Occipital lobe (tissue), 2 donors: ENCODE data around the gene PRKRIP1. TPM values are rescaled to one million over a fixed set of nuclear protein-coding genes. Genes with fewer than 3 reads are reported as not detected.
"Not testable (repeated sequence)": the region's sequence is repeated elsewhere in the genome, so short reads cannot be mapped to it uniquely, and the experiment has no call there.

Experiments
- DNase-seq: peaks from one replicate; lab custom pipeline; 2025; lab: John Stamatoyannopoulos, UW
- total RNA-seq: library from RNA; depleted of rRNA; stranded (reverse); fragments of >200 nt; gene quantifications from one replicate; pipeline ENCODE4 v1.2.3, GENCODE V29; 2014

Gene PRKRIP1, protein sequence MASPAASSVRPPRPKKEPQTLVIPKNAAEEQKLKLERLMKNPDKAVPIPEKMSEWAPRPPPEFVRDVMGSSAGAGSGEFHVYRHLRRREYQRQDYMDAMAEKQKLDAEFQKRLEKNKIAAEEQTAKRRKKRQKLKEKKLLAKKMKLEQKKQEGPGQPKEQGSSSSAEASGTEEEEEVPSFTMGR
- 13.6 TPM for total RNA-seq

DNA sequence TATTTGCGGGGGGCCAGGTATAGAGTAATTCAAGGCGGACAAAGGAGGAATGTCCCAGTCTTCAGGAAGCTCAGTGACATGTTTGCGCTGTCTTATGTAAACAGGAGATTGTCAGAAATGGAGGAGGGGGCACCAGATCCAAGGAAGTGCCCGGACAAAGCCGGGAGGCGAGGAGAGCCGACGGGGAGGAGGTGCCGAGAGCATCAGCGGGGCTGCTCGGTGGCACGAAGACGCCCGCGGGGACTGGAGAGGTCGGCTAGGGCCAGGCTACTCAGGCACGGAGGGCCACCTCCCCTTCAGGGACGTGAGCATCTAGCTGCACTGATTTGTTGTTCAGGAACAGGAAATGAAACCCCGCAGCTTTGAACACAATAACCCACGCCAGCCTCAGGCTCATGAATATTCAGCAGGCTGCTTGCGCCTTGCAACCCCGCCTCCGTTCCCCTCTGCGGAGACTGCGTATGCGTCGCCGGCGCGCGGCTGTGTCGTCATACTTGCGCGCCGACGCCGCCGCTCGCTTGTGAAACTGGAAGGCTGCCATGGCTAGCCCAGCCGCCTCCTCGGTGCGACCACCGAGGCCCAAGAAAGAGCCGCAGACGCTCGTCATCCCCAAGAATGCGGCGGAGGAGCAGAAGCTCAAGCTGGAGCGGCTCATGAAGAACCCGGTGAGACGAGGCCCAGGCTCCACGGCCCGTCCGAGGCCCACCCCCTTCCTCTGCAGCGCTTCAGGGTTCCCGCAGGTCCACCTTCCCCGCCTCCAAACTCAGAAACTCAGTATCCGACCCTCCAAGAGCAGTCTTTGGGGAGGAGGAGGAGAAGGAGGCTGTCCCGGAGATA lies at the start of gene PRKRIP1:
Gene PRKRIP1, plus strand, starts transcription at position 491 of the 837 bp plus-strand sequence. Its CDS starts 49 bp downstream, at position 540.
- DNase-seq, result peak; percentile 85

DNA sequence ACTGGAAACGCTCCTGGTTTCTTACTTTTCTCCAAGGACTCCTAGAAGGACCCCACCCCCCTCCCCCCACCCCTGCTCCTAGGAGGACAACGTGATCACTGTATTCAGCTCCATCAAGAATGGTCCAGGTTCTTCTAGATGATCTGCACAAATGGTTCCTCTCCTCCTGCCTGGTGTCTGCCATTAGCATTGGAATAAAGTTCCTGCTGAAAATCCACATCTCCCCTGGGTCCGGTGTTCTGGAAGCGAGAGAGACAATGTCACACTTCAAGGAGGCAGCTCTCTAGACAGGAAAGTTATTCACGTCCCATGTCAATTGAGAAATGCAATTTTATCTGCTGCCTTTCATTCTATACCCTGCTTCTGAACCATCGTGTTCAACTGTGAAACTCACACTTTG lies 49.2 kb upstream of the PRKRIP1 start:
- not testable (repeated sequence) for DNase-seq

DNA sequence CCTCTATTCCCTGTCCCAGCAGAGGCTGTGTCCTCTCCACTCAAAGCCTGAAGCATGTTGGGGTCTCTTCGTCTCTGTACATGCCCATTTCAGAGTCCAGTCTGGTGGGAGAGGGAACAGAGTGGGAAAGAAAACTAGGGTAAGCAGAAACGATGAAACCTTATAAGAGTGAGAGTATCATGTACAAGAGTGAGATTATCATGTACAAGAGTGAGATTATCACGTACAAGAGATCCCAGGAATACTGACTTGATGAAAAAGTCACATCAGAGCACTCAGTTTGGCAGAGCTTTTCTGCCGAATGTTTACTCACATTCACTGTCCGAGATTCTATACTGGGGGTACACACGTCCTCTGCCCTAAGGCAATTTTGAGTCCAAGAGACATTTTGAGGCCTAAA lies 39.8 kb upstream of the PRKRIP1 start, which contains the start of gene SPDYE6:
Gene SPDYE6, minus strand, starts transcription at position 101 of the 400 bp plus-strand sequence. CDS start 421 bp downstream, outside the sequence.
- not testable (repeated sequence) for DNase-seq

DNA sequence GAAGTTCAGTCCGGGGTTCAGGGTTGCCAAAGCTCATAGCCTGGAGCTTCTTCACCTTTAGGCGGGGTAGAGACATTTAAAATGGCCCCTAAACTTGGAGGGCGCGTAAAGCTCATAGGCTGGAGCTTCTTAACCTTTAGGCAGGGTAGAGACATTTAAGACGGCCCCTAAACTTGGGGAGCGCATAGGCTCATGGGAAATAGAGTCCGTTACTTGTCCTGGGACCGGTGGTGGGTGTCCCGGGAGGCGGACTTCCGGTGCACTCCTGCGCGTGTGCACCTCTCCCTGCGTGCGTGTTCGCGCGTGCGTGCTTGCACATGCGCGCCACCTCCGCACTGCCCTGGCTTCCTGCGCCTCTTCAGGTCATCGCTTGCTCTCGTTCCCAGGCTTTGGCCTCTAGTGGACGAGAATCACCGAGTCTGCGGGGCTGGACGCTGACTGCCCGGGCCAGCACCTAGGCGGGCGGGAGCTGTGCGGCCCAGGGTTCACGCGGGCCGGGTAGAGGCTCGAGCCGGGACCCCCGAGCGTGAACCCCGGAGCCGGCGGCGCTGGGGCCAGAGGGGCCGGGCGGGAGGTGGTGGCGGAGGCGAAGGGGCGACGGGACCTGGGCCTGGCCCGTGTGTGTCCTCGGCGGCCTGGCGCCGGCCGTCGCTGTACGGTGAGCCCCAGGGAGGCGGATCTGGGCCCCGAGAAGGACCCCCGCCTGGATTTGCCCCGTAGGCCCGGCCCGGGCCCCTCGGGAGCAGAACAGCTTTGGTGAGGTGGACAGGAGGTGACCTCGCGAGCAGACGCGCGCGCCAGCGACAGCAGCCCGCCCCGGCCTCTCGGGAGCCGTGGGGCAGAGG lies 32.4 kb upstream of the PRKRIP1 start:
- peak; percentile 97 for DNase-seq

DNA sequence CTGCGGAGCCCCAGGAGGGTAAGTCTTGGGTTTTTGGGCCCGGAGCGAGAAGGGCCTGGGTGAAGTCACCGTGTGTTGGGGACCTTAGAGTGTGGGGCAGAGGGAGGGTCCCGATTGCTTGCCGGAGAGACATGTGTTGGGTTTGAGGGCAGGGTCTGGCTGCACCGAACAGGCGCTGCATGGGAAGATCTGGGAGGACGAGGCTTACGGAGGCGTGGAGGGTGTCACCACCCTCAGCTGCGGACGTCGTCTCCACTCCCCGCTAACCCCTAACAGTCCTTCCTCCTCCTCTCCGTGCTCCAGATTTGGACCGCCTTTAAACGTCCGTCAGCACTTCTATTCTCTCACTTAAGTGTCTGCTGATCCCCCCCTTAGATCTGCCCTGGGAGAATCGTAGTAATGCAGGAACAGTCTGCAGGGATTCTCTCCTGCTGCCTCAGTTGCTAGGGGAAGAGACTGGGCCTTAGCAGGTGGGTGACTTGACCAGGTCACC lies 31.7 kb upstream of the PRKRIP1 start:
- not testable (repeated sequence) for DNase-seq

DNA sequence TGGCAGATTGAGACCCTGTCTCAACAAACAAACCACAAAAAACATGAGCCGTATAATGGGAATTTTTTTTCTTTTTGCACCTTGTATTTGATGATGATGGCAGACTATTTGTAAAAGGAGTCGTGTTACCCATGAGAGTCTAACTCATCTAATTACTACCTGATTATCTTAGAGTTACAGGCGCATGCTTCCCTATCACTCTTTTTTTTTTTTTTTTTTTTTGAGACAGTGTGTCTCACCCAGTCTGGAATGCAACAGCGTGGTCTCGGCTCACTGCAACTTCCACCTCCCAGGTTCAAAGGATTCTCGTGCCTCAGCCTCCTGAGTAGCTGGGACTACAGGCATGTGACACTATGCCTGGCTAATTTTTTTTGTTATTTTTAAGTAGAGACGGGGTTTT lies 30.8 kb upstream of the PRKRIP1 start:
- DNase-seq, result not testable (repeated sequence)

DNA sequence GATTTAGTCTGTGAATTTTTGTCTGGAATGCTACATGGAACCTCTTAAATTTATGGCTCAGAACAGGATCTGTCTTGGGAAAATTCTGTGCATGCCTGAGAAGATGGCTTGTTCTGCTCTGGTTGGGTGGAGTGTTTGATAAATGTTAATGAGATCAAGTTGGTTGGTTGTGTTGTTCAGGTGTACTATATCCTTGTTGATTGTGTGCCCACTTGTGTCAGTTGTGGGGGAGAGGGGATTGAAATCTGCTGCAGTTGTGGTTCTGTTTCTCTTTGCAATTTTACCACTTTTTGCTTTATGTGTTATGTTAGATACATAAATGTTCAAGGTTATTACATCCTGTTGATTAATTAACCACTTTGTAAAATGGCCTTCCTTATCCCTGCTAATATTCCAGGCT lies 26.1 kb upstream of the PRKRIP1 start:
- DNase-seq, result not testable (repeated sequence)

DNA sequence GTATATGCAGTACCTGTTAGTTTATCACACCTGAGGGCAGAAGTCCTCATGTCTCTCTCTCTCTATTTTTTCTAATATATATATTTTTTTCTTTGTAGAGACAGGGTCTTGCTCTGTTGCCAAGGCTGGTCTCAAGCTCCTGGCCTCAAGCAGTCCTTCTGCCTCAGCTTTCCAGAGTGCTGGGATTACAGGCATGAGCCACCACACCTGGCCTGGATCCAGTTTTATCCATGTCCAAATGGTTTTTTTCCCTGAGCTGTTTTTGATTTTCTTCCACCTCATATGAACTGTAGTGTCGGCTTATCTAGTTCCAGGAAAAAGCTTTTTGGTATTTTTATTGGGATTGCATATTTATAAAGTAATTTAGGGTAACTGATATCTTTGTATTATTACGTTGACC lies 23.4 kb upstream of the PRKRIP1 start:
- not testable (repeated sequence) for DNase-seq

DNA sequence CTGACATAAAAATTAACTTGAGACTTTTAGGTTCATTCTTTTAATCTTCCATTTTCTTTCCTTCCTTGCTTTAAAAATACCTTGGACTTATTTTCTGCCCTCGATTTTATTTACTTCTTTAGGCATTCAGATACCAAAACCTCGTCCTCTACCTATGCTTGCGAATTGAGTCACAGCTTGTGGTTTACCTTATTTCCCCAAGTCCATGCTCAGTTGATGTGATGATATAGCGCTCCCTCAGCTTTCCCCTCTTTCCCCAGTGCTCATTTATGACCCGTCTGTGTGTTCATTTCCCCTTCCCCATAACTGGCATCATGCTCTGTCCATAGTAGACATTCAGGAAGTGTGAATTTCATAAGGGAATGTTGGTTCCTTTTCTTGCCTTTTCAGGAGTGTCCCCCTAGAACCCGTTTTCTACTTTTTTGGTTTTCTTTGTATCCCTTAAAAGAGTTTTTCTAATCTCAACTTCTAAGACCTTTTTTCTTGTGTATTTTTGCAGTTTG lies 19.1 kb upstream of the PRKRIP1 start:
- no peak for DNase-seq

DNA sequence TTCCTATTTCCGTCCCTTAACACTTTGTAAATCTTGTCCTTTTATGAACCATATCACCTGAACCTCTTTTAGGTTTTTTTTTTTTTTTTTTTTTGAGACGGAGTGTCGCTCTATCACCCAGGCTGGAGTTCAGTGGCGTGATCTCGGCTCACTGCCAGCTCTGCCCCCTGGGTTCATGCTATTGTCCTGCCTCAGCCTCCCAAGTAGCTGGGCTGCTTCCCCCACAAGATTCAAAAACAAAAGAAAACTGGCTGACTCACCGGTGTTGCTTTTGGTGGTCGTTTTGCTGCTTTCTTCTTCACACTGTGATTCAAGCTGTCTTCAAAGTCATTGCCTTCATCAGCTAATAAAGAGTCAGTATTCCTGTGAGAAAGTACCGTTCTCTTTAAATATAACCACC lies 15.3 kb upstream of the PRKRIP1 start:
- not testable (repeated sequence) for DNase-seq

DNA sequence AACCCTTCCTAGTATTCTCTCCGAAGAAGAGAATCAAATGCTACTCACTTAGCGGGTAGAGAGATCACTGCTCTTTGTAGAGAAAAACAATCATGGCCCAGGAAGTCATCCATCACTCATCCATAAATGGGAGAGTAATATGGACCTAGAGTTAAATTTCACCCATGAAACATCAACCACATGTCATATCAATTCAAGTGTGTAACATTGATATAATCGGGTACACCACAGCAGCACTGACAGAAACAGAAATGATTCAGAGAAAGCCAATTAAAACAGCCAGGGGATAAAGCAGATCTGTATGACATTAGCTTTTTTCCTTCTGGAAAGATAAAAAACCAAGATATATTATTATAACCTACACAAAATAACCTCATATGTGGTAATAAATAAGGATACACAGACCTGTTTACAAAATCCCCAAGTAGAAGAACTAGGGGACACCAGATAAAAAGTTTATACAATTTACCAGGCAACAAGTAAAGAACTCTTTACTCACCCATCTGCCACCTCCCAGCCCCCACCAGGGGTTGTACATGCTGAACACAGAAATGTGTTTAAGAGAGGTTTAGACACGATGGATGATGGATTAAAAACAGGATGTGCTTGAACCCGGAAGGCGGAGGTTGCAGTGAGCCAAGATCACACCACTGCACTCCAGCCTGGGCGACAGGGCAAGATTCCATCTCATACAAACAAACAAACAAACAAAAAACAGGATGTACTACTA lies 14.3 kb upstream of the PRKRIP1 start:
- DNase-seq, result not testable (repeated sequence)

DNA sequence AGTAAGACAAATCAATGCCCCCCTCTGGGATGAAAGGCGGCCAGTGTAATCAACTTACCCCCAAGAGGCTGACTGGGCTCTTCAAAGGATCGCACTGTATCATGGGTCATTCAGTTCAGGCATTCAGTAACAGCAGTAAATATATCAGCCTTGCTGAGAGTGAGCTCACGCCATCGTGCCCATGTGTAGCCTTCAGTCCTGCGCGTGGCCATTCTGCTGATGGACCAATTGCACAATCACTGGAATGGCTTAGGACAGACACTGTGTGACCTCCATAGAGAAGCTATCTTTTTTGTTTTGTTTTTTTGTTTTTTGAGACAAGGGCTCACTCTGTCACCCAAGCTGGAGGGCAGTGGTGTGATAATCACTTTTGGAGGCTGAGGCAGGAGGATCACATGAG lies 9.1 kb upstream of the PRKRIP1 start:
- DNase-seq, result no peak

DNA sequence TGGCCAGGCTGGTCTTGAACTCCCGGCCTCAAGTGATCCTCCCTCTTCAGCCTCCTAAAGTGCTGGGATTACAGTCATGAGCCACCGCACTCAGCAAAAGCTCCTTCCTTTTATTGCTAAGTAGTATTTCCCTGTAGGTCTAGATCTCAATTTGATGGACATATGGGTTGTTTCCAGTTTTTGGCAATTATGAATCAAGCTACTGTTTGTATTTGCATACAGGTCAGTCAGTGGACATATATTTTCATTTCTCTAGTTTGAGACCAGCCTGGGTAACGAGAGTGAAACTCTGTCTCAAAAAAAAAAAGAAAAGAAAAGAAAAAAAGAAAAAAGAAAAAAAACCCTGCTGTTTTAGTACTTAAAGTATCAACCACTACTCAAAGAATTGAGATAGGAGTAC lies 6.4 kb upstream of the PRKRIP1 start:
- DNase-seq, result no peak

DNA sequence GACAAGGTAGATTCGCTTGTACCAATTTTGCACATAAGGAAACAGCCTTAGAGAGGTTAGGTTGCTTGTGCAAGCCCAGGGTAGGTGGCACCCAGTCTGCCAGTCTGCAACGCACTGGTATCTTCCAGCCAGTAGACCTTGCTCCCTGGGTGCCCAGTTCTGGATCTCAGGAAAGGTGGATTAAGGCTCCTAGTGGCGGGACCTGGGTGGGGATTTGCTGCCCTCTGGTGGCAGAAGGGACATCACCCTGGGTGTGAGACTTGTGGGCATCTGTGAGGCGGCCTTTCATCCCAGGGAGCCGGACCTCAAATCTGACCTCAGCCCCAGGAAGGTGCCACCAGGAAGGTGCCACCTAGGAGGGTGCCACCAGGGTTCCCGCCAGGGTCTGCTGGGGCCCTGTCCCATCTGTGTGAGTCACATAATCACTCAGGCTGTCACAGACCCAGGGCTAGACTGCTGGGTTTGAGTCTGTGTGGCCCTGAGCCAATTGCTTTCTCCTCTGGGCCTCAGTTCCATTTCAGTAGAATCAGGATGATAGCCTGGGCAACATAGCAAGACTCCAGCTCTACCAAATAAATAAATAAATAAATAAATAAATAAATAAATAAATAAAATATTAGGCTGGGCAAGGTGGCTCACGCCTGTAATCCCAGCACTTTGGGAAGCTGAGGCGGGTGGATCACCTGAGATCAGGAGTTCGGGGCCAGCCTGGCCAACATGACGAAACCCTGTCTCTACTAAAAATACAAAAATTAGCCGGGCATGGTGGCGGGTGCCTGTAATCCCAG lies 5.3 kb upstream of the PRKRIP1 start:
- DNase-seq, result peak; percentile 30

DNA sequence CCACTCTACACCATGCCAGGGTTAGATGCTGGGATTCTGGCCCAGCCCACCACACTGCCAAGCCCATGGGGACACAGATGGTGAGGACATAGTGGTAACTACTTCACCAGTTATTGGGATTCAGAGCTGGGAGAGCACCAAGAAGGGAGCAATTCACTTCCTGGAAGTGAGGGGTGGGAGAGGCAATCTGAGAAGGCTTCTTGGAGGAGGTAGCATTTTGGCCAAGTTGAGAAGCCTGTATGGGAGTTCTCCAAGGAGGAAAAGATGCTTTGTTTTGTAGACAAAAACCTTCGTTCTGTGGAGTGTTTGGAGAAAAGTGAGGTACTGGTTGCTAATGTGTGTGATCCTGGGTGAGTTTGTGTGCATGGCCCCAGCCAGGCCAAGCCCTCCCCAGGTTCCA lies 3.8 kb upstream of the PRKRIP1 start:
- no peak for DNase-seq

DNA sequence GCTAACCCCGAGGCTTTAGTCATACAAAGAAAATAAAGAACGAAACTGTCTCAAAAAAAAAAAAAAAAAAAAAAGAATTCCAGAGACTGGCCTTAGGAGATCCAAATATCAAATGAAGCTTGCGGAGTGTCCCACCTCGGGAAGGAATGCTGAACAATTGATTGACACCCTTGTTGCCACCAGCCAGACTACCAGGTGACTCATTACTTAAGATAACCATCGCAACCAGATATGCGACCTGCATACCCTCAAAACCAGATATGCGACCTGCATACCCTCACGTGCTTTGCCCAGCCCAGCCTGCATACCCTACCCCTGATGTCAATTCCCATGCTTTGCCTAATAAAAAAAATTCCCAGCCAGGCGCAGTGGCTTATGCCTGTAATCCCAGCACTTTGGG lies 2.7 kb upstream of the PRKRIP1 start:
- no peak for DNase-seq

DNA sequence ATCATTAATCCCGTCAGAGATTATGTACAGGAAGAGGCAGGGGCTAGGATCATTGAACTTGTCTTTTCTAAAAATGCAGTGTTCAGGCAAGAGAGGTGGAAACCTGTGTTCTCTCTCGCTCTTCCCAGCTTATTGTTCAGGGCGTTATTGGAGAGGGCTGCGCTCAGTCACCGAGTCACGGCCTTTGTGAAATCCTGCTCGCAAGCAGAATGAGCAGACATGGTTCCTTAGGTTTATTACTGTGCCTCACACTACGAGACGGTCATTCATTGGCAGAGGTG lies 631 bp upstream of the PRKRIP1 start:
- no peak for DNase-seq

DNA sequence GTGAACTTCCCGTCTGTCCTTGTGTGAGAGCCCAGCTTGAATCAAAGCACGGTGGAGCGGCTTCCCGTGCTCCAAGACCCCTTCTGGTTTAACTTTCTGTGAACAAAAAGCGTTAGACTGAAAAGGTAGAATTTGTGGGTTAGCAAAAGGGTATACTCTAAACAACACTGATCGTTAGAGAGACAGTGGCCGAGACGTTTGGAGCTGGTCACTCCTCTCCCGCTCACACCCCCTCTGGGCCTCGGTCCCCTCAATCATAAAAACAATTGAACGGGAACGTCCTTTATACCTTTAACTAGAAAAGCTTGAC lies 502 bp downstream of the PRKRIP1 start:
- no peak for DNase-seq

DNA sequence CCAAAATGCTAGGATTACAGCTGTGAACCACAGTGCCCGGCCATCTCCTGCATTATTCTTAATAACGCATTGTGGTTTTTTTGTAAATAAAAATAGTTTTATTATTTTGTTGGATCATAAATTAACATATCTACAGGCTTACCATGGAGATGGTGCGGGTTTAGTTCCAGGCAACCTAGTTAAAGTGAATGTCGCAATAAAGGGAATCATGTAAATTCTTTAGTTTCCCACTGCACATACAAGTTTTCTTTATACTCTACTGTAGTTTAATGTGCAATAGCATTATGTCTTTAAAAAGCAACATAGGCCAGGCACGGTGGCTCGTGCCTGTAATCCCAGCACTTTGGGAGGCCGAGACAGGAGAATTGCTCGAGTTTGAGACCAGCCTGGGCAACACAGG lies 2.4 kb downstream of the PRKRIP1 start:
- no peak for DNase-seq

DNA sequence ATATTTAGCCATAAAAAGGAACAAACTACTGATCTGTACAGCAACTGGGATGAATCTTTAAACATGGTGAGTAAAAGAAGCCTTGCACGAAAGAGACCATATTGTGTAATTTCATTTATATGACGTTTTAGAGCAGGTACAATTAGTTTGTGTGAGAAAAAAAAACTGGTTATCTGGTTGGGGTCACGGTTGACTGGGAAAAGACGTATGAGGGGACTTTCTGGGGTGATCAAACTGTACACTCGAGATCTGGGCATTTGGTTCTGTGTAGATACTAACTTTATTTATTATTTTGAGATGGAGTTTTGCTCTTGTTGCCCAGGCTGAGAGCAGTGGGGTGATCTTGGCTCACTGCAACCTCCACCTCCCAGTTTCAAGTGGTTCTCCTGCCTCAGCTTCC lies 4.2 kb downstream of the PRKRIP1 start:
- no peak for DNase-seq

DNA sequence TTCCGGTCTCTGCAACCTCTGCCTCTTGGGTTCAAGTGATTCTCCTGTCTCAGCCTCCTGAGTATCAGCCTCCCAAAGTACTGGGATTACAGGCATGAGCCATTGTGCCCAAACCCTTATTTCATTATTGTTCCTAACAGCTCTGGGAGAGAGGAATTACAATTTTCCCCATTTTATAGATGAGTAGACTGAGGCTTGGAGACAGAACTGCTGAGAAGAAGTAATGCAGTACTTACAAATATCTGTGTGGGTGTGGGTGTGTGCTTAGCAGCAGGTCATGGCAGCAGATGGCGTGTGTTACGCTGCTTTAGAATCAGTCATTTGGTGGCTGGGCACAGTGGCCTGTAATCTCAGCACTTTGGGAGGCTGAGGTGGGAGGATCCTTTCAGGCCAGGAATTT lies 7.4 kb downstream of the PRKRIP1 start:
- no peak for DNase-seq
